ENCODE results near the gene HCN3.
A peak's percentile ranks its signal among the peaks of the same experiment; 100 is the strongest.
"Not testable (repeated sequence)": the region's sequence is repeated elsewhere in the genome, so short reads cannot be mapped to it uniquely, and the experiment has no call there.

The HCN3 gene

GRCh38 chr1:155277070-155277901 lies at the start of gene HCN3:
Gene HCN3 (plus strand): TSS chr1:155277463. CDS start chr1:155277591, 128 bp downstream.
- DNase-seq = peak; percentile 92

GRCh38 chr1:155228096-155228427 lies 49.2 kb upstream of the HCN3 start:
- no peak for DNase-seq

GRCh38 chr1:155231302-155231701 lies 46.0 kb upstream of the HCN3 start:
- not testable (repeated sequence) for DNase-seq

GRCh38 chr1:155232001-155232978 lies 45.0 kb upstream of the HCN3 start:
- DNase-seq = not testable (repeated sequence)

GRCh38 chr1:155233502-155233901 lies 43.8 kb upstream of the HCN3 start:
- not testable (repeated sequence) for DNase-seq

GRCh38 chr1:155235375-155235774 lies 41.9 kb upstream of the HCN3 start:
- not testable (repeated sequence) for DNase-seq

- DNase-seq = no peak
Observed at GRCh38 chr1:155236451-155236850, 40.8 kb upstream of the HCN3 start.

GRCh38 chr1:155241069-155241679 lies 36.1 kb upstream of the HCN3 start:
- DNase-seq = peak; percentile 71

GRCh38 chr1:155241841-155242264 lies 35.4 kb upstream of the HCN3 start:
- DNase-seq = no peak

- no peak for DNase-seq
Observed at GRCh38 chr1:155242805-155243358, 34.4 kb upstream of the HCN3 start.

GRCh38 chr1:155244368-155245162 lies 32.7 kb upstream of the HCN3 start:
- DNase-seq = peak; percentile 98

GRCh38 chr1:155245163-155245524 lies 32.1 kb upstream of the HCN3 start:
- no peak for DNase-seq

- DNase-seq = not testable (repeated sequence)
Observed at GRCh38 chr1:155246796-155247195, 30.5 kb upstream of the HCN3 start.

- no peak for DNase-seq
Observed at GRCh38 chr1:155247667-155248553, 29.4 kb upstream of the HCN3 start.

- DNase-seq = no peak
Observed at GRCh38 chr1:155250246-155250632, 27.0 kb upstream of the HCN3 start.

GRCh38 chr1:155250633-155251449 lies 26.4 kb upstream of the HCN3 start:
- peak; percentile 77 for DNase-seq

GRCh38 chr1:155251566-155251965 lies 25.7 kb upstream of the HCN3 start:
- DNase-seq = no peak

GRCh38 chr1:155253208-155253607 lies 24.1 kb upstream of the HCN3 start:
- no peak for DNase-seq

GRCh38 chr1:155253797-155254196 lies 23.5 kb upstream of the HCN3 start:
- DNase-seq = no peak

- no peak for DNase-seq
Observed at GRCh38 chr1:155254228-155254713, 23.0 kb upstream of the HCN3 start.
